Tibial nerve (tissue), 4 donors: ENCODE measurements around the gene MT1H.

Experiments
- CTCF ChIP-seq, 5 experiments: fragments of 200-600 bp in 3 of 5; fragments of 450-650 bp in 2 of 5; sonication (generic) in 3 of 5; IDR thresholded peaks; one replicate each; pipeline ENCODE4 v1.5.1; 2016 to 2019; ENCODE audit warnings: antibody characterized with exemption in 5 of 5, mild to moderate bottlenecking in 3 of 5, moderate library complexity in 2 of 5
- EP300 ChIP-seq, 2 donors: sonication (generic); formaldehyde crosslinking; IDR thresholded peaks; one replicate each; pipeline ENCODE4 v1.6.1; 2017; ENCODE audit warnings: antibody characterized with exemption in 2 of 2, mild to moderate bottlenecking in 1 of 2
- POLR2A ChIP-seq, 2 donors: fragments of 450-650 bp; IDR thresholded peaks; one replicate each; pipeline ENCODE4 v1.6.1; 2017; ENCODE audit warnings: antibody characterized with exemption in 2 of 2, mild to moderate bottlenecking in 2 of 2, moderate library complexity in 2 of 2

GRCh38 chr16:56710181-56710737 is 40.6 kb downstream of the MT1H start:
- TF ChIP-seq POLR2A (IDR thresholded peaks at IDR 0.05) (no peak), CTCF (IDR thresholded peaks at IDR 0.05) (no peak), EP300 (IDR thresholded peaks at IDR 0.05) (no peak)
